DOHH2 (cell line): Measurements from ENCODE around the gene CEACAM6.

Source experiments
- H3F3A ChIP-seq: fragments of 200-600 bp; sonication (generic), shearing (Covaris generic); 2 replicates; pipeline ENCODE4 v1.6.0; 2016; ENCODE audit warnings: antibody characterized with exemption, mild to moderate bottlenecking; ENCODE audit not compliant: control insufficient read depth, insufficient read depth
- H3K27ac ChIP-seq: fragments of 200-600 bp; sonication (generic); 2 replicates; pipeline ENCODE4 v1.5.1; 2014; ENCODE audit warnings: low read depth, mild to moderate bottlenecking, low read length, moderate library complexity
- H3K27me3 ChIP-seq: fragments of 200-600 bp; sonication (generic); 2 replicates; pipeline ENCODE4 v1.6.1; 2014; ENCODE audit warnings: mild to moderate bottlenecking, low read length, mixed read lengths; ENCODE audit not compliant: control insufficient read depth
- H3K36me3 ChIP-seq: fragments of 200-600 bp; sonication (generic); 2 replicates; pipeline ENCODE4 v1.6.1; 2014; ENCODE audit warnings: mild to moderate bottlenecking, low read length, moderate library complexity, mixed read lengths; ENCODE audit not compliant: control insufficient read depth
- H3K4me1 ChIP-seq: fragments of 200-600 bp; sonication (generic); 2 replicates; pipeline ENCODE4 v1.6.1; 2014; ENCODE audit warnings: mild to moderate bottlenecking, low read length, mixed read lengths; ENCODE audit not compliant: control insufficient read depth
- H3K4me2 ChIP-seq: fragments of 200-600 bp; sonication (generic); 2 replicates; pipeline ENCODE4 v1.6.0; 2014; ENCODE audit warnings: mild to moderate bottlenecking, low read length, moderate library complexity
- H3K4me3 ChIP-seq: fragments of 200-600 bp; sonication (generic); 2 replicates; pipeline ENCODE4 v1.5.1; 2014; ENCODE audit warnings: mild to moderate bottlenecking, low read length, mixed read lengths
- H3K79me2 ChIP-seq: fragments of 200-600 bp; sonication (generic); 2 replicates; pipeline ENCODE4 v1.6.1; 2014; ENCODE audit warnings: mild to moderate bottlenecking, low read length, mixed read lengths; ENCODE audit not compliant: control insufficient read depth
- H3K9me2 ChIP-seq: fragments of 200-600 bp; sonication (generic); replicated peaks from 2 replicates; pipeline ENCODE4 v1.6.1; 2014; ENCODE audit warnings: mild to moderate bottlenecking, low read length, mixed read lengths; ENCODE audit not compliant: control insufficient read depth
- H3K9me3 ChIP-seq: fragments of 200-600 bp; sonication (generic); 2 replicates; pipeline ENCODE4 v1.6.1; 2014; ENCODE audit warnings: antibody characterized with exemption, low read length, mixed read lengths; ENCODE audit not compliant: control insufficient read depth, insufficient read depth
- H4K20me1 ChIP-seq: fragments of 200-600 bp; sonication (generic); 2 replicates; pipeline ENCODE4 v1.6.0; 2014; ENCODE audit warnings: low read depth, mild to moderate bottlenecking, antibody characterized with exemption, low read length, moderate library complexity; ENCODE audit not compliant: control insufficient read depth, insufficient read depth
- CTCF ChIP-seq: fragments of 200-600 bp; sonication (generic); IDR thresholded peaks from one replicate; pipeline ENCODE4 v1.5.1; 2014; ENCODE audit warnings: antibody characterized with exemption, mild to moderate bottlenecking, low read depth, low read length; ENCODE audit not compliant: poor library complexity, severe bottlenecking
- EZH2phosphoT487 ChIP-seq: fragments of 200-600 bp; sonication (generic); IDR thresholded peaks from 2 replicates; pipeline ENCODE4 v1.6.1; 2017; ENCODE audit warnings: borderline replicate concordance, mild to moderate bottlenecking, antibody characterized with exemption, low read length, moderate library complexity, mixed read lengths

The CEACAM6 gene

GRCh38 chr19:41808663-41809566 is 53.6 kb downstream of the CEACAM6 start:
- Histone ChIP-seq H3K4me1 (peaks cover 30% of the 10 kb centered on the region), H3K9me3 (no peaks in the 10 kb centered on the region), H4K20me1 (no peaks in the 10 kb centered on the region), H3K36me3 (no peaks in the 10 kb centered on the region), H3F3A (no peaks in the 10 kb centered on the region), H3K27me3 (no peaks in the 10 kb centered on the region), H3K79me2 (no peaks in the 10 kb centered on the region), H3K9me2 (no peaks in the 10 kb centered on the region), H3K27ac (no peak overlapping the region), H3K4me3 (no peak overlapping the region), H3K4me2 (no peak overlapping the region)
- TF ChIP-seq CTCF = no peak
- no peak for TF ChIP-seq EZH2phosphoT487

GRCh38 chr19:41810301-41810700 is 55.0 kb downstream of the CEACAM6 start:
- TF ChIP-seq CTCF = no peak
- TF ChIP-seq EZH2phosphoT487 = no peak
- Histone ChIP-seq H3K27ac (no peak overlapping the region), H3K4me3 (no peak overlapping the region)

GRCh38 chr19:41811036-41811435 is 55.7 kb downstream of the CEACAM6 start:
- no peak overlapping the region for H3K27ac ChIP-seq
- no peaks in the 10 kb centered on the region for H3K9me2 ChIP-seq
- 0 out of 2 replicates have a peak, but pooled peaks cover 2% of the 10 kb centered on the region for H3F3A ChIP-seq
- H3K27me3 ChIP-seq = no peaks in the 10 kb centered on the region
- TF ChIP-seq CTCF (no peak), EZH2phosphoT487 (no peak)
- H3K9me3 ChIP-seq = no peaks in the 10 kb centered on the region
- H3K36me3 ChIP-seq = no peaks in the 10 kb centered on the region
- no peak overlapping the region for H3K4me3 ChIP-seq
- no peak overlapping the region for H3K4me2 ChIP-seq
- H4K20me1 ChIP-seq = no peaks in the 10 kb centered on the region
- H3K79me2 ChIP-seq = no peaks in the 10 kb centered on the region
- peaks cover 11% of the 10 kb centered on the region for H3K4me1 ChIP-seq

More at GRCh38 chr19:41810301-41810700, 55.0 kb downstream of the CEACAM6 start:
- no peaks in the 10 kb centered on the region for H4K20me1 ChIP-seq
- 0 out of 2 replicates have a peak, but pooled peaks cover 2% of the 10 kb centered on the region for H3F3A ChIP-seq
- H3K4me2 ChIP-seq = no peak overlapping the region
- peaks cover 17% of the 10 kb centered on the region for H3K4me1 ChIP-seq
- H3K27me3 ChIP-seq = no peaks in the 10 kb centered on the region
- no peaks in the 10 kb centered on the region for H3K79me2 ChIP-seq
- no peaks in the 10 kb centered on the region for H3K36me3 ChIP-seq
- H3K9me3 ChIP-seq = no peaks in the 10 kb centered on the region
- no peaks in the 10 kb centered on the region for H3K9me2 ChIP-seq
